ENCODE data around the gene ANKRD40. TPM values are rescaled to one million over a fixed set of nuclear protein-coding genes. Genes with fewer than 3 reads are reported as not detected.

Gene ANKRD40
- total and polyA plus RNA-seq, 12 donors = 14.9 to 46.4 (median 36.1) TPM

- TF ChIP-seq POLR2A (IDR thresholded peaks at IDR 0.05) = no peak
- no peak for TF ChIP-seq CTCF (IDR thresholded peaks at IDR 0.05)
- Histone ChIP-seq H3K4me3 (no peak overlapping the region), H3K36me3 (replicated peaks in 1 of 2) (no peaks in the 10 kb centered on the region), H3K9me3 (replicated peaks in 1 of 3) (no peaks in the 10 kb centered on the region), H3K27me3 (no peaks in the 10 kb centered on the region), H3K4me1 (replicated peaks in 1 of 2) (peaks cover 0 to 35% of the 10 kb centered on the region in 2 donors), H3K27ac (no peak overlapping the region)
- DNase-seq = no peak
- intact Hi-C loops (cut with DNase I) = no loop called here
- WGBS, 4 donors = 77 to 82% (median 79%) methylated on average over 7 of the region's 7 CpGs
These were observed 24.1 kb upstream of the ANKRD40 start for GRCh38 chr17:50731575-50732460.

GRCh38 chr17:50728881-50729765, 21.4 kb upstream of the ANKRD40 start:
- WGBS, 4 donors = 72 to 78% (median 74%) methylated on average over 5 of the region's 5 CpGs
- Histone ChIP-seq H3K4me3 (no peak overlapping the region), H3K36me3 (replicated peaks in 1 of 2) (no peaks in the 10 kb centered on the region), H3K4me1 (replicated peaks in 1 of 2) (peaks cover 0 to 56% of the 10 kb centered on the region in 2 donors), H3K9me3 (replicated peaks in 1 of 3) (no peaks in the 10 kb centered on the region), H3K27me3 (no peaks in the 10 kb centered on the region), H3K27ac (no peak overlapping the region)
- TF ChIP-seq CTCF (IDR thresholded peaks at IDR 0.05) = no peak
- TF ChIP-seq POLR2A (IDR thresholded peaks at IDR 0.05) = no peak
- DNase-seq = no peak
- intact Hi-C loops (cut with DNase I) = no loop called here

- Histone ChIP-seq H3K27ac (no peak overlapping the region), H3K4me3 (no peak overlapping the region), H3K9me3 (replicated peaks in 1 of 3) (no peaks in the 10 kb centered on the region), H3K27me3 (no peaks in the 10 kb centered on the region), H3K36me3 (replicated peaks in 1 of 2) (no peaks in the 10 kb centered on the region), H3K4me1 (replicated peaks in 1 of 2) (peaks cover 0 to 66% of the 10 kb centered on the region in 2 donors)
- WGBS, 4 donors = 78 to 96% (median 83%) methylated on average over 2 of the region's 2 CpGs
- intact Hi-C loops (cut with DNase I) = no loop called here
- no peak for DNase-seq
- TF ChIP-seq POLR2A (IDR thresholded peaks at IDR 0.05) = no peak
- TF ChIP-seq CTCF (IDR thresholded peaks at IDR 0.05) = no peak
These were observed 20.4 kb upstream of the ANKRD40 start for GRCh38 chr17:50728112-50728429.
